Measurements from ENCODE around the gene OPN3.
"Not testable (repeated sequence)": the region's sequence is repeated elsewhere in the genome, so short reads cannot be mapped to it uniquely, and the experiment has no call there.

The OPN3 gene

GRCh38 chr1:241666419-241666818, 26.2 kb upstream of the OPN3 start:
- WGBS, result 100% methylated on average over 2 of the region's 3 CpGs
- H3K23ac ChIP-seq (ENCODE audit: low read length in 2 of 2), result no peak overlapping the region
- H3K36me3 ChIP-seq (ENCODE audit: control insufficient read depth in 1 of 2, insufficient read depth in 2 of 2, low read depth in 1 of 2, low read length in 2 of 2), result no peaks in the 10 kb centered on the region
- no peak overlapping the region for H3K27ac ChIP-seq (ENCODE audit: low read length, poor library complexity, severe bottlenecking)
- H2AK5ac ChIP-seq (ENCODE audit: low read length, severe bottlenecking), result no peak overlapping the region
- H4K8ac ChIP-seq (ENCODE audit: low read length), result no peak overlapping the region
- H3K9ac ChIP-seq (ENCODE audit: low read length), result no peak overlapping the region
- no peak overlapping the region for H4K91ac ChIP-seq (ENCODE audit: low read length)
- no peak overlapping the region for H3K4me3 ChIP-seq (ENCODE audit: insufficient read depth in 1 of 2, low read depth in 1 of 2, low read length in 2 of 2)
- no peaks in the 10 kb centered on the region for H3K79me1 ChIP-seq (replicated peaks; ENCODE audit: low read length, poor library complexity, severe bottlenecking)
- no peak overlapping the region for H3K14ac ChIP-seq (ENCODE audit: low read length in 2 of 2)
- H3K18ac ChIP-seq (ENCODE audit: low read depth in 1 of 2, low read length in 2 of 2), result no peak overlapping the region
- no peak overlapping the region for H2BK120ac ChIP-seq (ENCODE audit: low read depth, low read length)
- H3K4ac ChIP-seq (ENCODE audit: low read depth in 1 of 2, low read length in 2 of 2), result no peak overlapping the region
- no peak overlapping the region for H2BK5ac ChIP-seq (ENCODE audit: low read depth, low read length, poor library complexity, severe bottlenecking)
- H2BK12ac ChIP-seq (ENCODE audit: low read length in 2 of 2), result no peak overlapping the region
- H2AFZ ChIP-seq (ENCODE audit: low read depth, low read length), result no peak overlapping the region
- H3K9me3 ChIP-seq (ENCODE audit: control insufficient read depth, low read length), result no peaks in the 10 kb centered on the region
- H3K4me2 ChIP-seq (ENCODE audit: low read length, poor library complexity, severe bottlenecking), result no peak overlapping the region
- H3K4me1 ChIP-seq (ENCODE audit: control insufficient read depth, insufficient read depth, low read depth, low read length), result no peaks in the 10 kb centered on the region
- no peak for DNase-seq
- no peak overlapping the region for H2BK15ac ChIP-seq (ENCODE audit: low read depth, poor library complexity, severe bottlenecking)
- H3K27me3 ChIP-seq (ENCODE audit: control insufficient read depth in 1 of 2, insufficient read depth in 1 of 2, low read length in 2 of 2), result no peaks in the 10 kb centered on the region

GRCh38 chr1:241660424-241660972, 20.3 kb upstream of the OPN3 start:
- H4K8ac ChIP-seq (ENCODE audit: low read length), result no peak overlapping the region
- no peaks in the 10 kb centered on the region for H3K36me3 ChIP-seq (ENCODE audit: control insufficient read depth in 1 of 2, insufficient read depth in 2 of 2, low read depth in 1 of 2, low read length in 2 of 2)
- no peak overlapping the region for H2BK12ac ChIP-seq (ENCODE audit: low read length in 2 of 2)
- no peak for DNase-seq
- no peak overlapping the region for H3K18ac ChIP-seq (ENCODE audit: low read depth in 1 of 2, low read length in 2 of 2)
- no peak overlapping the region for H2AK5ac ChIP-seq (ENCODE audit: low read length, severe bottlenecking)
- no peak overlapping the region for H3K14ac ChIP-seq (ENCODE audit: low read length in 2 of 2)
- no peak overlapping the region for H2AFZ ChIP-seq (ENCODE audit: low read depth, low read length)
- H3K4me1 ChIP-seq (ENCODE audit: control insufficient read depth, insufficient read depth, low read depth, low read length), result no peaks in the 10 kb centered on the region
- H3K23ac ChIP-seq (ENCODE audit: low read length in 2 of 2), result no peak overlapping the region
- no peaks in the 10 kb centered on the region for H3K79me1 ChIP-seq (replicated peaks; ENCODE audit: low read length, poor library complexity, severe bottlenecking)
- no peak overlapping the region for H2BK120ac ChIP-seq (ENCODE audit: low read depth, low read length)
- no peak overlapping the region for H3K4me3 ChIP-seq (ENCODE audit: insufficient read depth in 1 of 2, low read depth in 1 of 2, low read length in 2 of 2)
- no peak overlapping the region for H3K4ac ChIP-seq (ENCODE audit: low read depth in 1 of 2, low read length in 2 of 2)
- H2BK5ac ChIP-seq (ENCODE audit: low read depth, low read length, poor library complexity, severe bottlenecking), result no peak overlapping the region
- no peak overlapping the region for H3K27ac ChIP-seq (ENCODE audit: low read length, poor library complexity, severe bottlenecking)
- H4K91ac ChIP-seq (ENCODE audit: low read length), result no peak overlapping the region
- no peak overlapping the region for H3K9ac ChIP-seq (ENCODE audit: low read length)
- H3K27me3 ChIP-seq (ENCODE audit: control insufficient read depth in 1 of 2, insufficient read depth in 1 of 2, low read length in 2 of 2), result no peaks in the 10 kb centered on the region
- no peaks in the 10 kb centered on the region for H3K9me3 ChIP-seq (ENCODE audit: control insufficient read depth, low read length)
- no peak overlapping the region for H3K4me2 ChIP-seq (ENCODE audit: low read length, poor library complexity, severe bottlenecking)
- WGBS, result 97% methylated on average over 2 of the region's 5 CpGs
- H2BK15ac ChIP-seq (ENCODE audit: low read depth, poor library complexity, severe bottlenecking), result no peak overlapping the region

- H2AFZ ChIP-seq (ENCODE audit: low read depth, low read length); H2BK12ac ChIP-seq (ENCODE audit: low read length in 2 of 2); H2BK5ac ChIP-seq (ENCODE audit: low read depth, low read length, poor library complexity, severe bottlenecking): not testable (repeated sequence)
Measured at GRCh38 chr1:241659016-241659415, 18.8 kb upstream of the OPN3 start.

GRCh38 chr1:241658081-241658793, 18.1 kb upstream of the OPN3 start:
- Histone ChIP-seq H3K23ac (ENCODE audit: low read length in 2 of 2) (no peak overlapping the region), H3K18ac (ENCODE audit: low read depth in 1 of 2, low read length in 2 of 2) (no peak overlapping the region), H3K14ac (ENCODE audit: low read length in 2 of 2) (no peak overlapping the region), H3K79me1 (replicated peaks; ENCODE audit: low read length, poor library complexity, severe bottlenecking) (no peaks in the 10 kb centered on the region), H2BK5ac (ENCODE audit: low read depth, low read length, poor library complexity, severe bottlenecking) (no peak overlapping the region), H3K27me3 (ENCODE audit: control insufficient read depth in 1 of 2, insufficient read depth in 1 of 2, low read length in 2 of 2) (no peaks in the 10 kb centered on the region), H3K4me1 (ENCODE audit: control insufficient read depth, insufficient read depth, low read depth, low read length) (no peaks in the 10 kb centered on the region), H2BK12ac (ENCODE audit: low read length in 2 of 2) (no peak overlapping the region), H2AFZ (ENCODE audit: low read depth, low read length) (no peak overlapping the region), H3K4me2 (ENCODE audit: low read length, poor library complexity, severe bottlenecking) (no peak overlapping the region), H2BK120ac (ENCODE audit: low read depth, low read length) (no peak overlapping the region), H3K4ac (ENCODE audit: low read depth in 1 of 2, low read length in 2 of 2) (no peak overlapping the region), H3K27ac (ENCODE audit: low read length, poor library complexity, severe bottlenecking) (no peak overlapping the region), H2AK5ac (ENCODE audit: low read length, severe bottlenecking) (no peak overlapping the region), H4K91ac (ENCODE audit: low read length) (no peak overlapping the region), H3K9me3 (ENCODE audit: control insufficient read depth, low read length) (no peaks in the 10 kb centered on the region), H3K4me3 (ENCODE audit: insufficient read depth in 1 of 2, low read depth in 1 of 2, low read length in 2 of 2) (no peak overlapping the region), H4K8ac (ENCODE audit: low read length) (no peak overlapping the region), H3K9ac (ENCODE audit: low read length) (no peak overlapping the region), H3K36me3 (ENCODE audit: control insufficient read depth in 1 of 2, insufficient read depth in 2 of 2, low read depth in 1 of 2, low read length in 2 of 2) (no peaks in the 10 kb centered on the region), H2BK15ac (ENCODE audit: low read depth, poor library complexity, severe bottlenecking) (no peak overlapping the region)
- 75% methylated on average over 3 of the region's 3 CpGs for WGBS
- DNase-seq, result peak; percentile 37

More at GRCh38 chr1:241659016-241659415, 18.8 kb upstream of the OPN3 start:
- not testable (repeated sequence) for H2BK120ac ChIP-seq (ENCODE audit: low read depth, low read length); H3K9ac ChIP-seq (ENCODE audit: low read length); H3K27me3 ChIP-seq (ENCODE audit: control insufficient read depth in 1 of 2, insufficient read depth in 1 of 2, low read length in 2 of 2); H3K4me3 ChIP-seq (ENCODE audit: insufficient read depth in 1 of 2, low read depth in 1 of 2, low read length in 2 of 2); H3K27ac ChIP-seq (ENCODE audit: low read length, poor library complexity, severe bottlenecking); H3K23ac ChIP-seq (ENCODE audit: low read length in 2 of 2); DNase-seq; H3K79me1 ChIP-seq (replicated peaks; ENCODE audit: low read length, poor library complexity, severe bottlenecking); H3K4me2 ChIP-seq (ENCODE audit: low read length, poor library complexity, severe bottlenecking); H2BK15ac ChIP-seq (ENCODE audit: low read depth, poor library complexity, severe bottlenecking); H3K9me3 ChIP-seq (ENCODE audit: control insufficient read depth, low read length); H3K18ac ChIP-seq (ENCODE audit: low read depth in 1 of 2, low read length in 2 of 2); H3K14ac ChIP-seq (ENCODE audit: low read length in 2 of 2); H4K8ac ChIP-seq (ENCODE audit: low read length); H3K4me1 ChIP-seq (ENCODE audit: control insufficient read depth, insufficient read depth, low read depth, low read length); H2AK5ac ChIP-seq (ENCODE audit: low read length, severe bottlenecking); H4K91ac ChIP-seq (ENCODE audit: low read length); H3K4ac ChIP-seq (ENCODE audit: low read depth in 1 of 2, low read length in 2 of 2); H3K36me3 ChIP-seq (ENCODE audit: control insufficient read depth in 1 of 2, insufficient read depth in 2 of 2, low read depth in 1 of 2, low read length in 2 of 2)
- WGBS, result no CpG with 5 or more reads among the region's 2 CpGs

All from mesenchymal stem cell (in vitro differentiated cells and primary cell).